Spinal cord (tissue), 10 donors: ENCODE measurements around the gene TRIM13. TPM values are rescaled to one million over a fixed set of nuclear protein-coding genes. Genes with fewer than 3 reads are reported as not detected.

ENCODE experiments used
- DNase-seq, 6 donors: peaks; one replicate each; pipeline versions ENCODE4 v3.0.0 to v3.0.0-alpha.2; 2013 to 2015; ENCODE audit warnings: low spot score in 6 of 6, low read depth in 4 of 6
- H3K27ac ChIP-seq: one replicate; pipeline ENCODE4 v1.5.1; 2013; ENCODE audit warnings: low read depth, low read length, control low read depth
- H3K27me3 ChIP-seq: one replicate; pipeline ENCODE4 v1.6.1; 2013; ENCODE audit warnings: low read length; ENCODE audit not compliant: control insufficient read depth, insufficient read depth
- H3K36me3 ChIP-seq: one replicate; pipeline ENCODE4 v1.6.1; 2013; ENCODE audit warnings: low read length; ENCODE audit not compliant: control insufficient read depth, insufficient read depth
- H3K4me1 ChIP-seq: one replicate; pipeline ENCODE4 v1.6.1; 2013; ENCODE audit warnings: low read length; ENCODE audit not compliant: control insufficient read depth, insufficient read depth
- H3K4me3 ChIP-seq: one replicate; pipeline ENCODE4 v1.5.1; 2013; ENCODE audit warnings: low read depth, low read length, control low read depth
- H3K9me3 ChIP-seq: one replicate; pipeline ENCODE4 v1.6.1; 2013; ENCODE audit warnings: low read length; ENCODE audit not compliant: control insufficient read depth, insufficient read depth
- WGBS: methylation state at CpG from one replicate; pipeline ENCODE4 v1.1.5; 2013; ENCODE audit warnings: missing lambda C conversion rate; ENCODE audit not compliant: insufficient coverage; 5-methylcytosine and 5-hydroxymethylcytosine counted together
- polyA plus RNA-seq, 2 donors: library from polyadenylated mRNA; unstranded; fragments of 120-200 nt; gene quantifications; one replicate each; pipeline ENCODE4 v1.2.1, GENCODE V29; 2013; ENCODE audit not compliant: insufficient read length in 2 of 2
- total RNA-seq, 2 donors: library from RNA; depleted of rRNA in 1 of 2; stranded (reverse); fragments of 120-200 nt in 1 of 2; fragments of >200 nt in 1 of 2; gene quantifications; one replicate each; pipeline versions ENCODE4 v1.2.3 to v1.2.4, GENCODE V29; 2013 to 2014
- donor health status: healthy.

Gene TRIM13
- total and polyA plus RNA-seq, 4 donors = 34.1 to 49.5 (median 35.9) TPM

GRCh38 chr13:49995625-49996101 is 1.2 kb upstream of the TRIM13 start:
- peak in 2 of 6 donors; percentile 36 to 62 for DNase-seq
- no peaks in the 10 kb centered on the region for H3K27me3 ChIP-seq
- peak overlapping the region; percentile 63 for H3K4me3 ChIP-seq
- H3K36me3 ChIP-seq = peaks cover 7% of the 10 kb centered on the region
- H3K27ac ChIP-seq = peak overlapping the region; percentile 88
- no CpG with 5 or more reads among the region's 14 CpGs for WGBS
- H3K9me3 ChIP-seq = no peaks in the 10 kb centered on the region
- H3K4me1 ChIP-seq = peaks cover 9% of the 10 kb centered on the region

- peak; percentile 65 to 97 (median 82) for DNase-seq
- H3K4me3 ChIP-seq = peak overlapping the region; percentile 63
- peaks cover 9% of the 10 kb centered on the region for H3K4me1 ChIP-seq
- H3K27me3 ChIP-seq = no peaks in the 10 kb centered on the region
- H3K36me3 ChIP-seq = peaks cover 13% of the 10 kb centered on the region
- 0% methylated on average over 45 of the region's 68 CpGs for WGBS
- peak overlapping the region; percentile 88 for H3K27ac ChIP-seq
- no peaks in the 10 kb centered on the region for H3K9me3 ChIP-seq
Observed at GRCh38 chr13:49996161-49996915, 504 bp upstream of the TRIM13 start.

DNA sequence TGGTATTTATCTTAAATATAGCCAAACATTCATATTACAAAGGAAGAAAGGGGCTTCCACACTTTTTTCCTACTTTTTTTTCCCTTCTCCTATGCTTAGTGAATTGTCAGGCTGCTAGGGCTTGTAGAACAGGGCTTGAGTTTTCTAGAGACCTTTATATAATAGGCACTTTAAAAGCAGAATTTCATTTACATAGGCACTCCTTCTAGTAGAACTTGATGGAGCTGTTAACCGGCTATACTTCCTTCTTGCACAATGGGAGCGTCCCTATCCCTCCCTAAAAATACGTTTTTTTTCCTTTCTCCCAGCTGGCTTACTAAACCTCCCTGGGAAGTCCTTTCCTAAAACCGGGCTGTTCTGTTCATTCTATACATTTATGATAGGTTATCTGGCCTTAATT is 1.1 kb downstream of the TRIM13 start:
- H3K4me1 ChIP-seq = peaks cover 9% of the 10 kb centered on the region
- H3K27ac ChIP-seq = peak overlapping the region; percentile 100
- 17% methylated on average over 2 of the region's 4 CpGs for WGBS
- peaks cover 16% of the 10 kb centered on the region for H3K36me3 ChIP-seq
- peak overlapping the region; percentile 96 for H3K4me3 ChIP-seq
- DNase-seq = peak in 2 of 6 donors; percentile 26 to 32
- no peaks in the 10 kb centered on the region for H3K9me3 ChIP-seq
- no peaks in the 10 kb centered on the region for H3K27me3 ChIP-seq

DNA sequence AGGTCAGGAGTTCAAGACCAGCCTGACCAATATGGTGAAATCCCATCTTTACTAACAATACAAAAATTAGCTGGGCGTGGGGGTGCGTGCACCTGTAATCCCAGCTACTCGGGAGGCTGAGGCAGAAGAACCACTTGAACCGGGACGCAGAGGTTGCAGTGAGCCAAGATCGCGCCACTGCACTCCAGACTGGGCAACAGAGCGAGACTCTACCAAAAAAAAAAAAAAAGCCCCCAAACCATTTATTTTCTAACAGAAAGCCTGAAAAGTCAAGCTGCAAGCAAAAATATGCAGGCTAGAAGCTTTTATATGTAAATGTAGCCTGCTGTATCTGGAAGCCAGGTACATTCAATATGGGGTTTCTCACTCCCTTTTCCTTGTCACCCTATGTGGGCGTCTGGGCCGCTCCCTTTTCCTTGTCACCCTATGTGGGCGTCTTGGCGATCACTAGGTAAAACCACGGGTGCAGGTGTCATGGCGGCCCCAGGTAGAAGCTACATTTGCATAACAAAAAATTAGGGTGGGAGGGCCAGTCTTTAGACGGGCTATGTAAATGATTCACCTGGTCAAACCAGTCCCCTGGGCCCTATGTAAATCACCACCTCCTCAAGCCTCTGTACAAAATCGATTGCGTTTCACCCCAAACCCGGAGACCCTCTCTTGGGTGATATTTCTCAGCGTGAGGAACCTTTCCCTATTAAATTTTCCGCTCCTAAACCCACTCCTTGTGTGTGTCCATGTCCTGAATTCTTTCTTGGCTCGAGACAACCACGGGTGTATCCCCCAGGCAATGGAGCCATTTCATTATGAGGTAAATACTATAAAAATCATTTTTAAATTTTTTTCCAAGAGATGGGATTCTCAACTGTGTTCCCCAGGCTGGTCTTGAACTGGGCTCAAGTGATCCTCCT is 2.1 kb downstream of the TRIM13 start:
- Histone ChIP-seq H3K27me3 (no peaks in the 10 kb centered on the region), H3K36me3 (peaks cover 16% of the 10 kb centered on the region), H3K27ac (no peak overlapping the region), H3K4me1 (peaks cover 9% of the 10 kb centered on the region), H3K9me3 (no peaks in the 10 kb centered on the region), H3K4me3 (peak overlapping the region; percentile 96)
- 60% methylated on average over 13 of the region's 22 CpGs for WGBS
- DNase-seq = no peak

- Histone ChIP-seq H3K9me3 (no peaks in the 10 kb centered on the region), H3K4me1 (peaks cover 9% of the 10 kb centered on the region), H3K36me3 (peaks cover 23% of the 10 kb centered on the region), H3K27ac (no peak overlapping the region), H3K4me3 (no peak overlapping the region), H3K27me3 (no peaks in the 10 kb centered on the region)
- no peak for DNase-seq
- WGBS = 78% methylated on average over 1 of the region's 1 CpG
Observed at GRCh38 chr13:50001287-50001686, 4.4 kb downstream of the TRIM13 start.

- 97% methylated on average over 5 of the region's 7 CpGs for WGBS
- H3K4me3 ChIP-seq = no peak overlapping the region
- no peak for DNase-seq
- peaks cover 23% of the 10 kb centered on the region for H3K36me3 ChIP-seq
- no peaks in the 10 kb centered on the region for H3K27me3 ChIP-seq
- H3K27ac ChIP-seq = no peak overlapping the region
- no peaks in the 10 kb centered on the region for H3K9me3 ChIP-seq
- H3K4me1 ChIP-seq = no peaks in the 10 kb centered on the region
Observed at GRCh38 chr13:50006426-50007135, 9.7 kb downstream of the TRIM13 start.

DNA sequence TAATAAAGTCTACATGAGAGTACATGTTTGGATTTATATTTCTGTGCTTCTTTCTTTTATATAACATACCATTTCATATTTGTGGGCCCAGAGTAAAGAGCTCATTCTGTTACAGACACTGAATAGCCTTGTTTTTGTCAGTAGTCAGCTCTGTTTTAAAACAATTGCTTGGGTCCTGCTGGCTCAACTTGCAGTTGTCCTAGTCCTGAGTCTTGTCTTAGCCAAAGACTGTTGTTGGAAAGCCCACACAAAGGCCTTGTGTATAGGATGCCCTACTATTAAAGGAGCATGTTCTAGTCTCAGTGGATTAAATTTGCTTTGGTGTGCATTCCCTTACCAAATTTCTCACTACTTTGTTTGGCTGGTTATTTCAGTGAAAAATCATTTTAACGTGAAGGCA is 14.6 kb downstream of the TRIM13 start:
- peaks cover 17% of the 10 kb centered on the region for H3K36me3 ChIP-seq
- no peak overlapping the region for H3K4me3 ChIP-seq
- no peaks in the 10 kb centered on the region for H3K27me3 ChIP-seq
- WGBS = no CpG with 5 or more reads among the region's 1 CpG
- H3K4me1 ChIP-seq = no peaks in the 10 kb centered on the region
- no peak overlapping the region for H3K27ac ChIP-seq
- DNase-seq = peak in 1 of 6 donors; percentile 18
- H3K9me3 ChIP-seq = no peaks in the 10 kb centered on the region

DNA sequence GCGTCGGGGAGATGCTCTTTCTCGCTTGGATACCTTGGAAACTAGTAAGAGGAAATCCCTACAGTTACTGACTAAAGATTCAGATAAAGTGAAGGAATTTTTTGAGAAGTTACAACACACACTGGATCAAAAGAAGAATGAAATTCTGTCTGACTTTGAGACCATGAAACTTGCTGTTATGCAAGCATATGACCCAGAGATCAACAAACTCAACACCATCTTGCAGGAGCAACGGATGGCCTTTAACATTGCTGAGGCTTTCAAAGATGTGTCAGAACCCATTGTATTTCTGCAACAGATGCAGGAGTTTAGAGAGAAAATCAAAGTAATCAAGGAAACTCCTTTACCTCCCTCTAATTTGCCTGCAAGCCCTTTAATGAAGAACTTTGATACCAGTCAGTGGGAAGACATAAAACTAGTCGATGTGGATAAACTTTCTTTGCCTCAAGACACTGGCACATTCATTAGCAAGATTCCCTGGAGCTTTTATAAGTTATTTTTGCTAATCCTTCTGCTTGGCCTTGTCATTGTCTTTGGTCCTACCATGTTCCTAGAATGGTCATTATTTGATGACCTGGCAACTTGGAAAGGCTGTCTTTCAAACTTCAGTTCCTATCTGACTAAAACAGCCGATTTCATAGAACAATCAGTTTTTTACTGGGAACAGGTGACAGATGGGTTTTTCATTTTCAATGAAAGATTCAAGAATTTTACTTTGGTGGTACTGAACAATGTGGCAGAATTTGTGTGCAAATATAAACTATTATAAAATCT is 15.7 kb downstream of the TRIM13 start:
- no peak for DNase-seq
- Histone ChIP-seq H3K9me3 (no peaks in the 10 kb centered on the region), H3K27ac (no peak overlapping the region), H3K4me1 (no peaks in the 10 kb centered on the region), H3K4me3 (no peak overlapping the region), H3K36me3 (peaks cover 12% of the 10 kb centered on the region), H3K27me3 (no peaks in the 10 kb centered on the region)
- WGBS = 100% methylated on average over 1 of the region's 6 CpGs

GRCh38 chr13:50014386-50014785 is 17.5 kb downstream of the TRIM13 start:
- H3K27ac ChIP-seq = no peak overlapping the region
- no CpG with 5 or more reads among the region's 1 CpG for WGBS
- no peak overlapping the region for H3K4me3 ChIP-seq
- H3K4me1 ChIP-seq = no peaks in the 10 kb centered on the region
- no peaks in the 10 kb centered on the region for H3K27me3 ChIP-seq
- H3K36me3 ChIP-seq = peaks cover 12% of the 10 kb centered on the region
- no peak for DNase-seq
- H3K9me3 ChIP-seq = no peaks in the 10 kb centered on the region
